ENCODE results near the gene ARHGEF7.

The ARHGEF7 gene

DNA sequence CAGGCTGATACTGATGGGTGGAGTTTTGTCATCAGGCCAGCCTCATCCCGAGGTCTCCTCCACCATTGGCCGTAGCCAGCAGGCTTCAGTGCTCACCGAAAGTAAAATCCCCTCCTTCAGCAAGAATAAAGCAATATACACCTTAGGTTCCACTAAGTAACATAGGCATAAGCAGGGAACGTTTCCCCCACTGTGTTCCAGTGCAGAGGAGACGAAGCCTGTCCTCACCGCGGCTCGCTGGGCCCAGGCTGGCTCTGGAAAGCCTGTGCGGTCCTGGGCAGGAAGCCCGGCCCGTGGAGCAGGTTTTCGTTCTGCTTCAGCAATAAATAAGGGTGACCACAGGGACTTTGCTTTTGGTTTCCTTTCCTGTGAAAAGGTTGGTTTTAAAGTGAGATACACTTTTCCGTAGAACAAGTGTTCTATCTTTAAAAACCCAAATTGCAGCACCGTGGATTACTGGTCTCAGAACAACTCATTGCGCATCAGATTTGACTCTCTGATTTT is 189.0 kb downstream of the ARHGEF7 start:
- DNase-seq (ENCODE audit: low spot score): no peak

DNA sequence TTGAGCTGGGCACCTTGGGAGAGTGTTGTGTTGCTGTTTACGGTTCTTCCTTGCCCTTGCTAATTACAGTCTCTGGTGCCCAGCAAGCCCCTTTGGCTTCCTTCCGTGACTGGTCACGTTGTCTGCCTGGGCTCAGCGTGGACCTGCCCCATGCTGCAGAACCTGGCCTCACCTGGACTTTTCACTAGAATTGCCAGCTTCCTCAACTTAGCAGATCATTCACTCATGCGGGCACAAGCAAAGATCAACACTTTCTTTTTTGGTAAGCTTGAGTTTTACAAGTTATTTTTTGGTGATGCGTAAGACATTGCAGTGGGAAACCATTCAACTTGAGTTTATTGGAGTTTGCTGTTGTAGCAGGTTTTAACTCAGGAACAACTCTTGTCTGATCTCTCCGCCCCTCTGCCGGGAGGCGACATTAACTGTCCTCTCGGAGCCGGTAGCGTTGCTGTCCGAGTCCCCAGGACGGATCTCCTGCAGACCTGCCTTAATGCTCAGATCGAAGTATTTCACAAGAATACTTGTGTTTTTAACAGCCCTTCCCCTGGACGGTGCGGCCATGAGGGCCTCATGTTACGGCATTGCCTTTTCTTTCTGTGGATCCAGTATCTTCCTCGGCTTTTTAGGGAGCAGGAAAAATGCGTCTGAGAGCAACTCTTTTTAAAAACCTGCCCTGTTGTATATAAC is 189.6 kb downstream of the ARHGEF7 start:
- DNase-seq (ENCODE audit: low spot score): no peak

DNA sequence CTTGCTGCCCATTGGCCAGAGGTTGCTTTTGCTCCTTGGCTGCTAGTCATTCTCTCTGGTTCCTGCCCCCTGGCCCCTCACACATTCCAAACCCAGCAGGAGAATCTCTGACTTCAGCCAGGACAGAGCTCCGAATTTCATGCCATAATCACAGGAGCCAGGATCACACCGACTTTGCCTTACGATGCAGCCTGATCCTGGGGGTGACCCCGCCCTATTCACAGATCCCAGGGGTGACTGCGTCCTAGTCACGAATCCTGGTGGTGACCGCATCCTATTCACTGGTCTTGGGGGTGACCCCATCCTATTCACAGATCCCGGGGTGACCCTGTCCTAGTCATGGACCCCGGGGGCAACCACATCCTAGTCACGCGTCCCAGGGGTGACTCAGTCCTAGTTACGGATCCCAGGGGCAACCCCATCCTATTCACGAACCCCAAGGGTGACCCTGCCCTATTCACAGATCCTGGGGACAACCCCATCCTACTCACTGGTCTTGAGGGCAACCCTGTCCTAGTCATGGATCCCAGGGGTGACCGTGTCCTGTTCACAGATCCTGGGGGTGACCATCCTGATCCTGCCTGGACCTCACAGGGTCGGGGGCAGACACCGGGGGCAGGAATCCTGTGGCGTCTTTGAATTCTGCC is 198.0 kb downstream of the ARHGEF7 start:
- no peak for DNase-seq (ENCODE audit: low spot score)

- no peak for DNase-seq (ENCODE audit: low spot score)
Measured at GRCh38 chr13:111313911-111314425, 198.9 kb downstream of the ARHGEF7 start.

GRCh38 chr13:111314852-111315251 is 199.7 kb downstream of the ARHGEF7 start:
- DNase-seq (ENCODE audit: low spot score): no peak

- no peak for DNase-seq (ENCODE audit: low spot score)
Measured at GRCh38 chr13:111315347-111315995, 200.4 kb downstream of the ARHGEF7 start.

DNA sequence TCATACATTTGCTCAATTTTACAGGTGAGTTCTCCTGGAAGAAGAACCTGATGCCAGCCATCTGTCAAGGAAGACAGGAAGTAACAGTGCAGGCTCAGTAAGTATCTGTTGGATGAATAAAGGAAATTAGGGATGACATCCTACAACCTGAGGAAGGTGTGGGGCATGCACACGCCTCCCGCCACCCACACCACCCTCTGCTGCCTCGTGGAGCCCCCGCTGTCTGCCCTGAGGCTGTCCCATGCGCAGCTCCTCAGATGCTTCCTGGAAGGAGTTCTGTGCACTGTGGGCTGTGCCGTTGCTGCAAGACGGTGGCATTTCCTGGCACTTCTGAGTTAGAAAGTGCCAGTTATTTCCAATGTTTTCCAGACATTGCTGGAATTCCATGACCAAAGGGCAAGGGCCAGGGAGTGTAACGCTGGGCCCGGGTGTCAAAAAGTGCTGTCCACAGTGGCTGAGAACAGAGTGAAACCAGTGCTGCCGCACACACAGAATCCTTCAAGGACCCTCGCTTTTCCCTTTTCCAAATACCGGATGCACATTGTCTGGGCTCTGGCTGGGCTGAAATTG is 201.1 kb downstream of the ARHGEF7 start:
- DNase-seq (ENCODE audit: low spot score): no peak

GRCh38 chr13:111317042-111317550 is 202.0 kb downstream of the ARHGEF7 start:
- no peak for DNase-seq (ENCODE audit: low spot score)

GRCh38 chr13:111317571-111318345 is 202.6 kb downstream of the ARHGEF7 start:
- no peak for DNase-seq (ENCODE audit: low spot score)

- DNase-seq (ENCODE audit: low spot score): no peak
Measured at GRCh38 chr13:111318386-111318785, 203.3 kb downstream of the ARHGEF7 start.

DNA sequence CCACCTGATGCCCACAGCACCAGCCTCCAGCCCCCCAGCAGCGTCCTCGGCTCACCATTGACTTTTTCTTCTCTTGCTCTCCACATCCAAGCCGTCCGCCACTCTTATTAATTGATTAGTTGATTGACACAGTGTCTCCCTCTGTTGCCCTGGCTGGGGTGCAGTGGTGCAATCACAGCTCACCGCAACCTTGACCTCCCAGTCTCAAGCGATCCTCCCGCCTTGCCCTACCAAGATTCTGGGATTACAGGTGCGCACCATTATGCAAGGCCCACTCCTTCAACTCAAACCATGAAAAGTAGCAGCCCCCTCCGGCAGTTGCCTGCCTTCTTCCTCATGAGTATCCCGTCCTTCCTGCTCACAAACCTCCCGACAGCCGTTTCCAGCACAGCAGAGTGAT is 204.4 kb downstream of the ARHGEF7 start:
- no peak for DNase-seq (ENCODE audit: low spot score)

DNA sequence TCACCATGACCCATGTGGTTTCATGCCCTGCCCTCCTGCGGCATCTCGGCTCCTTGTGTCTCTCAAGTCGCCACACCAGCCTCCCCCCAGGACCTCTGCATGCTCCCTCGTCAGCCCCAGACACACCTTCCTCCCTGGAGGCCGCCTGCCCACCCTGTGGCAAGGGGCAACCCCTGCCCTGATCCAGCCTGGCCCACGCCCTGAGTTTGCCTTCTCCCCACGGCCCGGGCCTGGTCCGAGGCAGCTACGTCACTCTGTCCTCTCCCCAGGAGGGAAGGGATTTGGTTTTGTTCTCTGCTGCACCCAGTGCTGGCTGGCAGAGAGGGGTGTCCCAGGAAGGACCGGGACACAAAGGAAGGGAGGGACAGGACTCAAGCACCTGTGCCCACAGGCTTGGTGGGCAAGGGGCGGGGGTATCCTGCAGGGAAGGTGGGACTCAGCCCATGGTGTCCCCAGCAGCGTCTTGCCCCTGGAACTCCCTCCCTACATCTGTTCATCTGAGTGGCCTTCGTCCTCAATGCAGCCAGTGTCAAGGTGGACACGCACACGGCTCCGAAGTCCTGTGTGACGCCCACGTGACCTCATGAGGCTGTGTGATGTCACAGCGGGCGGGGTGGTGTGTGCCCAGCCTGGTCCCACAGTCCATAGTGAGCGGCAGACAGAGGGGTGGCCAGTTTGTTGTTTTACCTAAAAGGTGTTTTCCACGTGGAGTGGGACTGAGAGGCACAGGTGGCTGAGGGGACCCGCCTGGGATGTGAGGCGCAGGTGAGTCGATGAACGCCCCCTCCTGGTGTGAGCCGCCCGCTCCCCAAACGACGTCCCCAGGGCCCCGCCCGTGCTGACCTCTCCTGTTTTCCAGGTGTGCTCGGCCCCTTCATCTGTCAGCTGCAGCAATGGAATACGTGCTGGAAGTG is 205.1 kb downstream of the ARHGEF7 start, which contains the start of gene TEX29:
TEX29 (plus strand) TSS at position 645 of the 914 bp plus-strand sequence; CDS start at position 894, 249 bp downstream.
- no peak for DNase-seq (ENCODE audit: low spot score)

DNA sequence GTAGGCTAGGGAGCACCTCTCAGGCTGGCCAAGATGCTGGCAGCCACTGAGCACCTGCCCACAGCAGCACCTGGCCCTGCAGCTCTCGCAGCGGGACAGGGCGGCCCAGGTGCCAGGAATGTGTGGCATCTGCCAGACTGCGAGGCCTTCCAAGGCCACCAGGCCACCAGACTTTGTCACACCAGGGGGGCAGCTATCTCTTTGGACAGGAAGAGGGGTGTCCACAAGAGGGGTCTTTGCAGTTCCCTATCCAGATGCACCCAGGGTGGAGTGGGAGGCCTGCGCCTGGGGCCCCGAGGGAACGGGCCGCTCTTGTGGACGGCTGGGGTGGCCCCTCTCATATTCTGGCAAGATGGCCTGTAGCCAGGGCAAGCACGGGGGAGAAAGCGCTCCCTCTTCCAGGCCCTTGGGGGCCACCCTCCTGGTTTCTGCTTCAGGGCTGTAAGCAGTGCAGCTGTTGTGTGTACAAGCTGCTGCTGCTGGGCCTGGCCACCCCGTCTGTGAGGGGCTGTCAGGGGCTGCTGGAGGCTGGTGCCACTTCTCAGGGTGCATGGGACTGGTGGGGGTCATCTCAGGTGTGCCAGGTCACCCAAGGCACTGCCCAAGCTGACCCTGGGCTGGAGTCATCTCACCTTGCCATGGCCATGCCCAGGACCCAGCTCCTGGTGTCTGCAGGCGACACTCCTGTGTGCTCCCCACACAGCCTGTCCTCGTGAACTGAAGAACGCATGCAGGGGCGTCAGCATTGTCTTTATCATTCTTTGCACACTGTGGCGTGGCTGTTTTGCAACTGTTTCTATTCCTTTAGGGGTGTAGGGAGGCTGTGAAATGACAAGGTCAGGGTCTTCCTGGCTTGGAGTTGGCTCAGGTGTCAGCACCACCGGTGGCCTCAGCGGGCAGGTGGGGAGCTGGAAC is 207.1 kb downstream of the ARHGEF7 start:
- DNase-seq (ENCODE audit: low spot score): no peak

DNA sequence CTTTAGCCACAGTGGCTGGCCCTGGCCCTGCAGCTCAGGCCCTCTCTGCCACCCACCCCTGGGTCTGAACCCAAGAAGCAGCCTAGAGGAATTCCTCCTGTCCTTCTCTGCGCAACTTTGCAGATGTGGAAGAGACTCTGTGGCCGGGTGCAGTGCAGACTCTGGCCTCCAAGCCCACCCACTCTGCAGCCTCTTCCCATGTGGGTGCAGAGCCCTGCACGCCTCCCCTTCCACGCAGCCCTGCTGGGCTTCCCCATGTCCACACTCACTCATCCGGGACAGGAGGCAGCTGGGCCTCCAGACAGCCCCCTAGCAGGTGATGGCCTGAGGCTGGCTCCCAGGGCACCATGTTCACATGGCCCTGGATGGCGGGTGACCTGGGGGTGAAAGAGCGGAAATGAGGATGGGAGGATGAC is 207.8 kb downstream of the ARHGEF7 start:
- no peak for DNase-seq (ENCODE audit: low spot score)

DNA sequence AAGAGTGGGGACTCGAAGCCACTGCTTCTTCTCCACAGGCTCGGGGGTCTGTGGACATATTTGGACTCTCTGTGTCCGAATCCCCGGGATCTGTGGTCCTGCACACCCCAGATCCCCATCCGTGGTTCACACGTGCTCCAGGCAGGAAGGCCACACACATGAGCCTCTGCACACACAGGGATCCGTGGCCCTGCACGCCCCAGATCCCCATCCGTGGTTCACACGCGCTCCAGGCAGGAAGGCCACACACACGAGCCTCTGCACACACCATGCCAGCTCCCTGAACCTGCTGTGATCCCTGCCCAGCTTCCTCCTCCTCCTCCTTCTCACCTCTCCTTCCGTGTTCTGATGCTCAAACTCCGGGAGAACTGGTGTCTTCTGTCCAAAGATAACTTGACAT is 208.4 kb downstream of the ARHGEF7 start:
- no peak for DNase-seq (ENCODE audit: low spot score)

- no peak for DNase-seq (ENCODE audit: low spot score)
Measured at GRCh38 chr13:111323950-111324651, 209.0 kb downstream of the ARHGEF7 start.

DNA sequence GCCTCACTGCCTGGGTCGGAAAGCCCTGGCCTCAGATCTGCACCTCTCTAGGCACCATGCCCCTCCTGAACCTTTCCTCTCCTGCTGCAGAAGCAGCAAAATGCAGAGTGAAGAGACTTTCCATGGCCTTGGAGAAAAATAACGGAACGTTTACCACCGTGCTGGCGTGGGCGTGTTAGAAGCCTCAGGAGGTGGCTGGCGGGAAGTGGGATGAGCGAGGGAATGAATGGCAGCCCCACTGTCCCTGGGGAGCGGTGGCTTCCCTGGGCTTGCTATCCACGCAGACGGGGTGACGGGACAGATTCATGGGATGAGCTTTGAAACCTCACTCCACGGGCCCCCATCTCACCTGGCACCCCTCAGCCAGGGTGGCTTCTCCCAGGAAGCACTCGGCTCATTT is 209.6 kb downstream of the ARHGEF7 start:
- no peak for DNase-seq (ENCODE audit: low spot score)

DNA sequence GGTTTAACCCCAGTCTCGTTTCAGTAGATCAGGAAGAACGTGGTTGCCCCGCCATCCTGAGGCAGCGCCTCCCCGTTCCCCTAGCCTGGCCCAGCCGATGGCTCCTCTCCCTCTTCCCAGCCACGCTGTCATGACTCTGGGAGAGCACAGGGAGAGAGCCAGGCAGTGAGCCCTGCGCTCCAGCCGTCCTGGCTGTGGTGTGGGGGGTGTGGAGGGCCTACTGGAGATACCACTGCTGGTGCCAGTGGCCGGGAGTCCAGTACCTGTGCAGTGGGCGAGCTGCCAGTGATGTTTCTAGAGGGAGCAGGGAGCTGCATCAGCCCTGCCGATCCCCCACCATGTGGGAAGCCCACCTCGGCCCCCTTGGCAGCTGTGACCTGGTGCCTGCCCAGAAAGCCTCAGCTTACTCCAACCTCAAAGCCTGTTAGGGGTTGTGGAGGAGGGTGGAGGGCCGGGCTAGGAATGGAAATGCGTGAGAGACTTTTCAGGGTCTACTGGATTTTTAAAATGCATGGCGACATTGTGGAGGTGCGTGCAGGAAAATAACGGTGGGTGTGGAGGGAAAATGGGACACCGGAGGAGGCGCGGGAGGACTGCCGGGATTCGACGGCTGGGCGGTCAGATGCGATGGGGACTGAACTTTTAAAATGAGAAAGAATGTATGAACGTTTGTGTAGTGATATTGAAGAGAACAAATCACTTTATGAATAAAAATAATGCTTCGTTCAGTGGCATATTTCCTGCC is 210.2 kb downstream of the ARHGEF7 start:
- no peak for DNase-seq (ENCODE audit: low spot score)
